HG03060 (cell line): Measurements from ENCODE around the gene CAPZB.

ENCODE experiments used
- ATAC-seq: cut with Tn5 transposase; IDR thresholded peaks from one replicate; pipeline ENCODE4 v1.9.1; 2021; ENCODE audit warnings: low read depth, moderate number of reproducible peaks; ENCODE audit not compliant: unreplicated experiment

Gene CAPZB

DNA sequence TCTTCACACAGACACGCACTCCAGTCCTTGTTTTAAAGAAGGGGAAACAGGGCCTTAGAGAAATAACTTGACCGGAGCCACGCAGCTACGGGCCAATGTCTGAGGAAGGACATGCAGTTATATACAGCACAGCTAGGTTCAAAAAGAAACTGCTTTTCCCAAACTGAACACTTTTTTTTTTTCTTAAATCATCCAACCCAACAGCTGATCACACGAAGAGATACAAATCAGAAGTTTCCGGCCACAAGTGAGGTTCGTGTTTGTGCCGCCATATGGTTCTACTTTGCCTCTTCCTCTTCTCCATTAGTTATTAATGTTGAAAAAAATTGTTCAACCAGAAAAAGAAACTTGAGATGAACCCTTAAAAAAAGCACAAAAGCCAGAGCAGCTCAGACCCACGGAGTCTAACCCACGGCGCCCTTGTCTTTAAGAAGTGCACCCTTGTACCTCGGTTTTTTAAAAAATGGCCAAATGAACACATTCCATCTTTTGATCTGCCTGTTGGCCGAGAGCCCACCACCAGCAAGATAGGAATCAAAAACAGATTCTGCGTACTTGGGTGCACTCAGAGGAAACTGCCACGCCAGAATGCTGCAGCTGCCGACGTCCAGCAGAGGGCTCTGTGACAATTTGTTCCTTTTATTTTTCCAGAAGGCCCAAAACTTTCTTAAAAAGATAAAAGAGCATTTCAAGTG is 94.3 kb downstream of the CAPZB start:
- ATAC-seq: no peak

DNA sequence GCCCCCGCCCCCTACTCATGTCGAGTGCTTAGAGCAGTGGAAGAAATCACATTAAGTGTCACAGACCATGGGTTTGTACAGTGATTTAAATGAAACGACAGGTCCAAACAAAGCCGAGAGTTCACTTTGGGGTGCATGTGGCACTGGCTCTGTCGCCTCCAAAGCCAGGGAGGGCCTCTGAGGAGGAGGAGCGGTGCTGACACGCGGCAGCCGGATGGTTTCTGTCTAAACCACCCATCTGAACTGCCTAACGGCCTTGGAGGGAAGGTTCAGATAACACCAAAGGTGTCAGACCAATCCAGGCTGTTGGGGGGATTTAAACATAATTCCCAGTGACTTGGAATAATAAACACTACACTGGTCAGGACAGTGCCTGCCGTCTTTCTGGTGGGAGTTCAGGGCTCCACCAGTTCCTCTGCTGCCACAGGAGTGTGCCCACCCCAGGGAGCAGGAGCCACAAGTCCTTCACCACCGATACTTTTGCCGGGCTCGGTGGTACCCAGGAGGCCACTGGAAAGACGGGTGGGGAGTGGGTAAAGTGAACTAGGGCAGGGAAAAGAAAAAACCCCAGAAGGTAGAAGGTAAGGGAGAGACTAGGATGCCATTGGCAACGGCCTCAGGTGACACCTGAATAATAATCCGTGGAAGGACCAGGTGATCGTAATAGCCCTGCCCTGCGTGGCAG is 95.0 kb downstream of the CAPZB start:
- no peak for ATAC-seq

DNA sequence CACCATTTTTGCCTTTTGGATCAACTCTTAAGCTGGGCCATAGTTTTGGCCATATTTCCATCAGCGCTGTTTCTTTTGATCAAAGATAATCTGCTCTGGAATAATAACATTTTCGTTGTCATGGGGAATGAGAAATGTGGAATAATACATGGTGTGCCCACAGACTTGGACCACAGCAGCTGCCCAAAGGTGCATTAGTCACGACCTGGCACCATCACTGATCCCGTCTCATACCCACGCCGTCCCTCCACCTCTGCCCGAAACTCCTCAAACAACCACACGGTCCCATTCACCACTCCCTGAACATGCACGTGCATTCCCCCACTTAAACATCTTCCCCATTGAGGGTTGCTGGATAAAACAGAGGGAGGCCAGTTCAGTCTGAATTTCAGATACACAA is 96.4 kb downstream of the CAPZB start:
- ATAC-seq: no peak

DNA sequence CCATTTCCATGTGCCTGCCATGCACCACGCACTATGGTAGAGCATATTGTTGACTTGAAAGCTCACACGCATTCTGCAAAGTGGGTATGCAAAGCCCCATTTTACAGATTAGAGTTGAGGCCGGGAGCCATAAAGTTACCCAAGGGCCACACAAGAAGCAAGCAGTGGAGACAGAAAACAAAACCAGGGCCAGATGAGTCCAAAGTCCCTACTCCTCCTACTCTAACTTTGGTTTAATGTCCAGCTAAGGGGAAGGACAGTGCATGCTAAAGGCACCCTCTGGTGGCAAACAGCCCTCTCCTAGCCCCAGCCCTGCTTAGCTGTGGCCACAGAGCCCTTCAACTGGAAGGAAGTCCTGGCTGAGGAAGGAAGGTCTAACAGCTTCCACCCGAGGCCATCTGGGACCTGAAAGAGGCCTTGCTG is 98.3 kb downstream of the CAPZB start:
- no peak for ATAC-seq

DNA sequence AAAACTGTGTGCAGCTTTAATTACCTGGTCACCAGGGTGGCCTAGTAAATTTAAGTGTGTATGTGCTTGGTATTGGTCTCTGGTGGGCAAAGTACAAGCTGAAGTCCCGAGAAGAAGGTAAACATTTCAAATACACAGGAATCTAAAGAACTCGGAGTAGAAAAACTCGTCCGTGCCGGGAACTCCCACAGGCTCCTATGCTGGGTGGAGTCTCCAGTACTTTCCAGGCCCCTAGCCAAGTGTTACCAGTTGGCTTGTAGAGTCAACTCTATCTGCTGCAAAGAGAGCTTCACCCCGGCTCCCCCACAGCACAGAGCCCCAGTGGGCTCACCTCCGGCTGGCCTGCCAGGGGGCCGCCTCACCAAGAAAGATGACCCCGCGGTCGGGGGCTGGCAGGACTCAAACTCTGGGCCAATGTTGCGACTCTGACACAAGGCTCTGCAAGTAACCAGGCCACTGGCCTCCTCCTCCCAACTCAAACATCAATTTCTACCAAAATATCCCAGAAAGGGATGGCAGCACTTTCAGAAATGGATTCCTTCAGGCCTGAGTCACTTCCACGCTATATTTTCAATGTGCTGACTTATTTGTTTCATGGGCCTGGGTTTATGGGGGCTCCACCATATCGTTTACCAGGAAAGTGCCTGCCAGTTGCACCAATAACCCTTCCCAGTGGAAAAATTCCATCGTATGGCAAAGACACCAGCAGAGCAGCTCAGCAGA is 99.3 kb downstream of the CAPZB start:
- ATAC-seq: no peak

DNA sequence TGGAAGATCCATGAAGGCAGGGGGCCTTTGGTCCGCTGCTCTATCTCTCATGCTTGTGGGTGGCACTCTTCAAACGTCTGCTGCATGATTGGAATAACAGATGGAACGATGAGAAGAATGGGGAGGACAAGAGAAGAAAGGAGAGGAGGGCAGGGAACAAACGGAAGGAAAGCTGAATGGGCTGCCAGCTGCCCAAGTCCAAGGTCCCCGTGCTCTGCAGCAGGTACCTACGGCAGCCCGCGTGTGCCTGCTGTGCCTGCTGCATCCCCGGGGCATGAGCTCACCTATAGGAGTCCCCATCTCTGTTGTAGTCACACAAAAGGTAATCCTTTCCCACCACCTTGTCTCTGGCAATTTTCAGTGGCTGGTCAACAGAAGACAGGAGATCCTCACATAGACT is 100.1 kb downstream of the CAPZB start:
- ATAC-seq: no peak

DNA sequence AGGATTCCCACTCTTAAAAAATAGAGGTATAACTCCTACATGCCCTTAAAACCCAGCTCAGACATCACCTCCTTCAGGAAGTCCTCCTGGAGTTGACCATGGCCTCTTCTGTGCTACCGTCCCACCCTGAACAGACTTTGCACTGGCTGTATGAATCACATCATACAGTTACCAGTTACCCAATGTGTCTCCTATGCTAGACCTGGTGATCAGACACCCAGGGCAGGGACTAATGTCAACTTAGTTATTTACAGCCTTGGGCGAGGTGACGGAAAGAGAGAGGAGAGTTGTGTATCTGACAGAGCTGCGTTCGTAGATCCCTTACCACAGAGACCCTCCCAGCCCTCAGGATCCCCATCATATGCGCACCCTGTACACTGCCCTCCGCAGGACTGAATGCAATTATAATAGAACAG is 100.6 kb downstream of the CAPZB start:
- ATAC-seq: no peak

DNA sequence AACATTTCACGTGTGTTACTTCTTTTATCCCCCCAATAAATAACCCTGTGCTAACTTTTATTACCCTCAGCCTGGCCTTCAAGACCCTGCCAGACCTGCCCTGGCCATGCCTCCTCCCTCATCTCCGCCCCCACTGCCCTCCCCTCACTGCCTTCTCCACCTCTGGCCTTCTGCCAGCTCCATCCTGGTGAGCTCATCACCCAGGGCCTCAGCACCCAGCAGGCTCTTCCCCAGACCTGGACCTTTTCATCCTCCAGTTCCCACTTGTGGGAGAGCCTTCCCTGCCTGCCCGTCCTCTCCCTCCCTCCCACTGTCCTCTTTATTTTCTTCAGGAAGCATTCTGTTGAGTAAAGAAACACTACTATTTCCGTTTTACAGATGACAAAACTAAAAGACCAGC is 101.2 kb downstream of the CAPZB start:
- no peak for ATAC-seq

DNA sequence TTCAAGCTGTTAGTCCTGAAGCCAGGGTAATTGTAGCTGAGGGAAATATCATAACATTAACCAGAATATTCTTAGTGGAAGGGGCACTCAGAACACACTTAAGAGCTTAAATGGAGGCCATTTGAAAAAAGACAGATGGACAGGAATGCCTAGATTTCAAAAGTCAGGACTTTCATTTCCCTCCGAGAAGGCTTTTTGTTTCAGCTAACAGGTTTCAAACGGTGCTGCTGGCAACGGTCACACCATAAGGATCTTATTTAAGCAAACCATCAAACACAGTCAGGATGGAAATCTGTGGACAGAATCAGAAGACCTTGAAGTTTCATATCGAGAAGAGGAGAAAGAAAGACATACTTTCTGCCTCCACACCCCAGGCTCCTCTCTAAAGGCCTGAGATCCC is 103.1 kb downstream of the CAPZB start:
- no peak for ATAC-seq

DNA sequence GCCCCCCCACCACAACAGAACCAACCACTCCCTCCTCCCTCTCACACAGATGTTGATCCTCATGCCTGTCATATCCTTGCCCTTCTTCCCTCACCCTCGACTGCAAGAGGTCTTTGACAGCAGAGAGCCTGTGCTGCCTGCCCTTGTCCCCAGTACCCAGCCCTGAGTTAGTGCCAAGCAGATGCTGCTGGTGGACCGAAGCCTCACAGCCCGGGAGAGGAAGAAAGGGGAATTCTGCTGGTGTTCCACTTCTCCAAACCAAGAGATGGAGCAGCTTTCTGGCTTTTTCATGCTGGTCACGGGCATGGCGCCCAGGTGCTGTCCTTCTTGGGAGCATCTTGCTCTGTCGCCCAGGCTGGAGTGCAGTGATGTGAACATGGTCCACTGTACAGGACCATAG is 104.1 kb downstream of the CAPZB start:
- ATAC-seq: no peak

DNA sequence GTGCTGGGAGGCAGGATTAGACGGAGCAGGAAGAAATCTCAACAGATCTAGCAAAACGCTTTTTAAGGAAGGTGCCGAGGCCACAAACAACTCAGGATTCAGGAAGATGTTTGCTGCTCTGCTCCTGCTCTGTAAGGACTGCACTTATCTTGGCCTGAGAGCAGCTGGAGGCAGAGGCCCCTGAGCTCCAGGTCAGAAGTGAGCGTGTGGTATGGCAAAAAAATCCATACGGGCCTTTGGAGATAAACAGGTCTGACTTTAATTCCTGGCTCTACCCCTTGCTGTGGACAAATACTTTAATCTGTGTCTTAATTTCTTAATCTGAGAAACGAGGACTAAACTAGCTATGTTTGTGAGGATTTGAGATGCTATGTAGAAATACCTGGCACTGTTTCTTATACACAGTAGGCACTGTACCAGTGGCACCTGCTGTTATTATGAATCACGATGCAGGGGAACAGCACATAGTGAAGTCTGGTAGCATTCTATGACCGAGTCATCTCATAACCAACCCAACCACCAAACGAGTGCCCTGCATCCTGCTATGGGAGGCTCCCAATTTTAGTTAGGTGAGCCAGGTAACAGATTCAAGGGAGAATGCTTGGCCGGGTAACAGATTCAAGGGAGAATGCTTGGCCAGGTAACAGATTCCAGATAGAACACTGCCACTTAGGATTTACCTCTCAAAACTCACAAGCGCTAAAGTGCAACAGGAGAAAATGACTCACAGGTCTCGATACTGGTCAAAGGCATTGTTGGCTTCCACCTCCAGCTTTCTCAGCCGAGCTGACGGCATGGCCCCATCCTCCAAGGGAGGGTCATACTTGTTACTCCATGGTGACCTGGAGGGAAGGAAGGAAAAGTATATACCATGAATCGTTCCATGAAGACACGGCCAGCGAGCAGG is 107.3 kb downstream of the CAPZB start:
- no peak for ATAC-seq

DNA sequence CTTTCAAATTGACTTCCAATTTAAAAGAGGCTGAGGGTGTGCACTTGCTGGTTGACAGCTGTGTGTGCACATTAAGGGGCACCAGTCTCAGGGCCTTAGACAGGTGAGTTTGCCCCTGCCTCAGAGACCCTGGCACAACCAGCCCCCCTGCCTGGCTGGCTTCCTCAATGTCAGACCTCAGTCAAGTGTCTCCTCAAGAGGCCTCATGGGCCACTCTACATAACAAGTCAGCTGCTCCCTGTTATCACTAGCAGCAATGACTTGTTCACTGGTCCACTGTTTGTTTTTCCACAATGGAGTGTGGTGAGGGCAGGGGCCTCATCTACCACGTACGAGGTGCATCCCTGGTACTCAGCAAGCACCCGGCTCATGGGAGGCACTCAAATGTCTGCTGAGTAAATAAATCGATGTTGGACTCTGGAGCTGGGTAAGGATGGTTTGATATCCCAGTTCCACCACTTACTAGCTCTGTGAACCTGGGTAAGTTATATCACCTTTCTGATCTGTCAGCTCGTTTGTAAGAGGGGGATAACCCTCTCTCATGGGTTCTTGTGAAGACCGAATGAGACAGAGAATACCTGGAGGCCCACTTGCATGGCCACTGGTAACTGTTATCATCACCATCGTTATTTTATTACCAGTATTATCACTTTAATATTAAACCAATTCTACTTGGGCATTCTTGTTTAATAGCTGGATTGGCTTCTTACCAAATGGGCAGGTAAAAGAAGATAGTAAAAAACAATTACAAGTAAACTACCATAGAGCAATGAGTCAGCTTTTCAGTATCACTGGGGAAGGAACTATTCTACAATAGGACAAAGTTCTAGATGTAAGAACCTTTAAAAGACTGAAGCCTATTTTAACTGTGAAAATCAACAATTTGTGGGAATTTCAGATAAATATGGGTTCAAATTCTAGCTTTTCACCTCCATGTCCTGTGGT is 108.6 kb downstream of the CAPZB start:
- no peak for ATAC-seq

DNA sequence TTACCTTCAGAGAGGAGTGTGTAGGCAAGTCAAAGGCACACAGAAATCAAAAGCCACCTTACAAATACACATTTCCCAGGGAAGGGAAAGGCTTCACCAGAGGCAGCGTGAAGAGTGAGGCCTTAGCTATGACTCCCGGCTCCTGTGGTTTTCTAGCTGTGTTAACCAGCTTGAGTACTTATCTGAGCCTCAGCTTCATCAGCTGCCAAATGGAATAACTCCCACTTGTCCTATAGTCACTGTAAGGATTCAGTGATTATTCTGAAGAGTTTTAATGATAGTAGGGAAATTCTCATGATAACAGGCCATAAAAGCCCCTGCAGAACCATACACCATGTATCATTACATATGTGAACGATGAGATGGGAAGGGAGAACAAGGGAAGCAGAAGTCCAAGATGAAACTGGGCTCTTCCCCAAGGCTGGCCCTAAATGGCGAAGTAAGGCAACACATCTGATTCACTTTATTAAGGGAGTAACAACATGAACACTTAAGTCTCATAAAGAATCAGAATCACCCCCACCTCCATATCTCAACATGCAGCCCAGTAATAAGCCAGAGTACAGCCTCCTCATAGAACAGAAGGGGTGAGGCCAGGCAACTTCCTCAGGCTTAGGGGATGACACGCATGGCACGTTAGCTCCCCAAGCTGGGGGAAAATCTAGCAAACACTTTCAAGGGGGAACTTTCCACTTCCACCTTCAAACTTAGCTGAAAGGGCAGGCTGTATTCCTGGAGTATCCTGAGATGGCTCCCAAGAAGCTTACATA is 109.5 kb downstream of the CAPZB start:
- ATAC-seq: no peak

DNA sequence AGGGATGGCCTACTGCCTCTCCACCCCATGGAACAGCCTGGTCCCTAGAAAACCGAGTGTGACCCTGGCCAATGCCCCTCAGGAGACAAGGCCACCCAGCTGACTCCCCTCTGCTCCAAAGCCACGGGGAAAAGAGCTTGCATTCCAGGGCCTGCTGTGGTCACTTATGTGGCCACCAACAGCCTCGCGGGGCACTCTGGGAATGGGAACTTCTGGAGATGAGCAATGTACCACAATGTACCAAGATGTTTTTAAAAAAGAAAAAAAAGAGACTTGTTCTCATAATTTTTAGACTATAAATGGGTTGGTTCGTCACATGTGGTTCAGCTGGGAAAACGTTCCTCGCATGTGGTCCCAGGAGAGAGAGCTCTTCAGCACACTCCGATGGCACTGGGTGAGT is 110.4 kb downstream of the CAPZB start:
- ATAC-seq: no peak

DNA sequence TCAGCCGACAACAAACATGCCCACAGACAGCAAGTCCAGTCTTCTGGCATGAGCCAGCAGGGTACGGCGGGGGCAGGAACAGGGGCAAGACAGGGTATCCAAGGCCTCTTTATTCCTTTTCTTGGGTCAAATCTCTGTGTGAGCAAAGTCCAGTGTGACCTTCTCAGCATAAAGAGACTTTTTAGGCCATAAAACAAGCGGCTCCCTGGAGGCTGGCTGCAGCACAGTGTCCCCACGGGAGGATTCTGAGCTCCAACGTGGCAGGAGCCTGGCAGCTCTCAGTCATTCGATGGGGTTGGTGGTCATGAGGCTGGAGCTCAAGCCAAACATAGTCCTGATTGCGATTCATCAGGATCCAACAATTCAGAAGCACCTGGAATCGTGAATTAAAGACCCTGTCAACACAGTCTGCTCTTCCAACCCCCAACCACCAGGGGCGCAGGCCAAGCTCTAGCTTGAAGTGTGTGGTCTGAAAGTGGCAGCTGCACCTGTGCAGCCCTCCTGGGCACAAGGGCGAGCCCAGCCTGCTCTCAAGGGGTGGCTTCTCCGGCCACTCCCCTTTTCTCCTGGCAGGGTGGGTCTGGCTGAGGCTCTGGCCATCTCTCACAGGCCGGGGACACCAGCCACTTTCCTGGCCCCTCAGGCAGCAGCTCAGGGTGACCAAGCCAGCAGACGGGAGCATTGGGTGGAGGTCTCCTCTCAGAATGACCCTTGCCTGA is 111.1 kb downstream of the CAPZB start:
- no peak for ATAC-seq

DNA sequence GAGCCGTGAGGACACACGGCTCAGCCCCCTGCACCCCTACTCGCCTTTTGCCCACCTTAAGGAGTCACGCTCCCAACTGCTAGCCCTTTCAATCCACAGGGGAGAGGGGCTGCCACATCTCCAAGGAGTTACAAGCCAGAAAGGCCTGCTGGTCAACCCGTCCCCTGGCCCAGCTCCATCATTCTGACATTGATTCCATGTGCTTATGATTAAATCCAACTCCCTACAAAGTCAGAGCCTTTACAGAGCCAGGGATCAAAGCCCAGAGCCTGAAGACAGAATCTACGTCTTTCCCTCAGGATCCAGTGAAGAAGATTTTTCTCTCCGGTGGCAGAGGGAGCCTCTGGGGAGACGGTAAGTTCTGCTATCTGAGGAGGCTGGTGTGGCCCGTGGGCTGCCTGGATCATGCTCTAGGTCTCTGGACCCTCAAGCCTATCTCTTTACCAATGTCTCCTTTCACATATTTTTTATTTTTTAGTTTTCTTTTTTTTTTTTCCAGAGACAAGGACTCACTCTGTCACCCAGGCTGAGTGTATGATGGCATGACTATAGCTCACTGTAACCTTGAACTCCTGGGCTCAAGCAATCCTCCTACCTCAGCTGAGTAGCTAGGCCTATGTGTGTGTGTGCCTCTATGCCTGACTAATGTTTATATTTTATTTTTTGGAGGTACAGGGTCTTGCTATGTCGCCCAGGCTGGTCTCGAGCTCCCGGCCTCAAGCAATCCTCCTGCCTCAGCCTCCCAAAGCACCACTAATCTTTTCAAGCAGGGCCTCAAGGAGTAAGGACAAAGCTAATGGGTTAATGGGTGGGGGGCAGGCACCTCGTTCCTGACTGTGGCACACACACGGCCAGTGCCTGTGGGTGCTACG is 111.9 kb downstream of the CAPZB start:
- ATAC-seq: no peak

DNA sequence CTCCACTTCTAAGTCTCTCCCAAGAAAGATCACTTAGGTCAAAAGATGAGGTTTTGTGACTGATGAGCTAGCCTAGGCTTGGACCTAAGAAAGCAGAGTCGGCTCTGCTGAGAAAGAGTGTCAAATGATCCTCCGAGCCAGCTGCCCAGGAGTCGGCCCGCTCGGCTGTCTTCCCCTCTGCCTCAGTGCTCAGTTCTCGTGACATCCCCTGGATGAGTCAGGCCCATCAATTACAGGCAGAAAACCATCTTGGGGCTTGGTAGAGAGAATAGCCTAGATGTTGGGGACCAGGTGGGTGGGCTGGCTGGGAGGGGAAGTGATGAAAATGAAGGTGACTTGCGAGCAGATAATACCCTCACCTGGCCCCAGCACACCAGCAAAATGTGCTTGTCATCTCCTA is 112.7 kb downstream of the CAPZB start:
- no peak for ATAC-seq
